GM19463 (cell line): Measurements from ENCODE around the gene PRPSAP2.

Experiments
- ATAC-seq: cut with Tn5 transposase; IDR thresholded peaks from one replicate; pipeline ENCODE4 v1.9.1; 2021; ENCODE audit warnings: mild to moderate bottlenecking, moderate library complexity; ENCODE audit not compliant: unreplicated experiment

The PRPSAP2 gene

GRCh38 chr17:18960803-18961511 lies 103.0 kb downstream of the PRPSAP2 start:
- ATAC-seq = no peak

- ATAC-seq = no peak
Observed at GRCh38 chr17:18961634-18962493, 103.9 kb downstream of the PRPSAP2 start.

GRCh38 chr17:18962494-18962815 lies 104.5 kb downstream of the PRPSAP2 start:
- ATAC-seq = no peak

- ATAC-seq = no peak
Observed at GRCh38 chr17:18963126-18964017, 105.4 kb downstream of the PRPSAP2 start.

GRCh38 chr17:18964018-18964351 lies 106.1 kb downstream of the PRPSAP2 start:
- no peak for ATAC-seq

- ATAC-seq = no peak
Observed at GRCh38 chr17:18964550-18964949, 106.6 kb downstream of the PRPSAP2 start.

- ATAC-seq = no peak
Observed at GRCh38 chr17:18965530-18966236, 107.8 kb downstream of the PRPSAP2 start.

GRCh38 chr17:18966831-18967624 lies 109.1 kb downstream of the PRPSAP2 start:
- ATAC-seq = no peak

- ATAC-seq = no peak
Observed at GRCh38 chr17:18967916-18968315, 110.0 kb downstream of the PRPSAP2 start.

- no peak for ATAC-seq
Observed at GRCh38 chr17:18968345-18968744, 110.4 kb downstream of the PRPSAP2 start.

GRCh38 chr17:18968945-18969887 lies 111.3 kb downstream of the PRPSAP2 start:
- ATAC-seq = no peak

GRCh38 chr17:18970582-18971480 lies 112.9 kb downstream of the PRPSAP2 start:
- no peak for ATAC-seq

- no peak for ATAC-seq
Observed at GRCh38 chr17:18971801-18972200, 113.9 kb downstream of the PRPSAP2 start.

- ATAC-seq = no peak
Observed at GRCh38 chr17:18974407-18975149, 116.6 kb downstream of the PRPSAP2 start.

- ATAC-seq = no peak
Observed at GRCh38 chr17:18975597-18975996, 117.7 kb downstream of the PRPSAP2 start.

- ATAC-seq = no peak
Observed at GRCh38 chr17:18976201-18976600, 118.3 kb downstream of the PRPSAP2 start.

- no peak for ATAC-seq
Observed at GRCh38 chr17:18977021-18977420, 119.1 kb downstream of the PRPSAP2 start.
